Neutrophil (primary cell): Measurements from ENCODE around the gene IRX1.

ENCODE experiments used
- H3K27ac ChIP-seq: fragments of 200-600 bp; sonication (generic); 2 replicates; pipeline ENCODE4 v1.5.1; 2016; ENCODE audit warnings: mild to moderate bottlenecking, moderate library complexity
- H3K27me3 ChIP-seq: fragments of 200-600 bp; sonication (generic); 2 replicates; pipeline ENCODE4 v1.6.0; 2016; ENCODE audit warnings: mild to moderate bottlenecking
- H3K36me3 ChIP-seq: fragments of 200-600 bp; sonication (generic); 2 replicates; pipeline ENCODE4 v1.5.1; 2017
- H3K4me1 ChIP-seq, 2 experiments: fragments of 200-600 bp in 1 of 2; sonication (generic) in 1 of 2; 1 replicate in 1 of 2; 2 replicates in 1 of 2; pipeline versions ENCODE4 v1.5.1 to v1.6.1; 2013 to 2016; ENCODE audit warnings: low read depth in 1 of 2, low read length in 1 of 2, mild to moderate bottlenecking in 1 of 2, moderate library complexity in 1 of 2; ENCODE audit not compliant: control insufficient read depth in 1 of 2, insufficient read depth in 1 of 2
- H3K4me3 ChIP-seq, 2 experiments: fragments of 200-600 bp in 1 of 2; sonication (generic) in 1 of 2; 1 replicate in 1 of 2; 2 replicates in 1 of 2; pipeline ENCODE4 v1.5.1; 2013 to 2016; ENCODE audit warnings: low read depth in 1 of 2, low read length in 1 of 2, mild to moderate bottlenecking in 1 of 2, moderate library complexity in 1 of 2
- H3K9me3 ChIP-seq: fragments of 200-600 bp; sonication (generic); 2 replicates; pipeline ENCODE4 v1.5.1; 2016
- CTCF ChIP-seq: fragments of 200-600 bp; sonication (generic); IDR thresholded peaks from 2 replicates; pipeline ENCODE4 v1.5.1; 2016; ENCODE audit warnings: antibody characterized with exemption

IRX1 gene

GRCh38 chr5:3595006-3595961 is at the start of gene IRX1:
TSS of gene IRX1 (plus strand) at chr5:3595832. CDS start at chr5:3596106, 274 bp downstream.
- H3K4me1 ChIP-seq = no peaks in the 10 kb centered on the region
- H3K27ac ChIP-seq = no peak within 1 kb of the TSS
- peaks cover 100% of the 10 kb centered on the region for H3K27me3 ChIP-seq
- TF ChIP-seq CTCF = no peak
- H3K4me3 ChIP-seq = no peak within 1 kb of the TSS
- H3K9me3 ChIP-seq = no peaks in the 10 kb centered on the region
- H3K36me3 ChIP-seq = no peaks in the 10 kb centered on the region

GRCh38 chr5:3546028-3546427 is 49.6 kb upstream of the IRX1 start:
- no peak overlapping the region for H3K4me3 ChIP-seq
- H3K36me3 ChIP-seq = no peaks in the 10 kb centered on the region
- no peak overlapping the region for H3K27ac ChIP-seq
- TF ChIP-seq CTCF = no peak
- no peaks in the 10 kb centered on the region for H3K9me3 ChIP-seq
- H3K27me3 ChIP-seq = no peaks in the 10 kb centered on the region
- no peaks in the 10 kb centered on the region for H3K4me1 ChIP-seq

DNA sequence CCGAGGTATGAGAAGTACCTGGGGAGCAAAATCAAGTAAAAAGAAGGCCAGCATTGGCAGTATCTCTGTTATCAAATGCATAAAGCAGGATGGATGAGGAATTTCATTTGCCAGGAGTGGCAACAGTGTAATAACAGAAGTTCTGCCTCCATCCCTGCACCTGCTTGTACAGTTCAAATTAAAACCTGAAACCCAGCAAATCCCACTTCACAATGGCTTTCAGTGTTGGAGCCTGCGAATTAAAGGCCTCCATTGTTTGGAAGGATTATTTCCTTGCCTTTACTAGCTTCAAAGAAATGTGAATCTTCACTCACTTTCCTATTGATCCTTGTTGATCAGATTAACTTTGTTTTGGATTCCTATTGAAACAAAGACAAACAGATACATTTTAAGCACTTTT is 31.5 kb upstream of the IRX1 start:
- no peak for TF ChIP-seq CTCF
- Histone ChIP-seq H3K27ac (no peak overlapping the region), H3K4me1 (no peaks in the 10 kb centered on the region), H3K36me3 (no peaks in the 10 kb centered on the region), H3K27me3 (no peaks in the 10 kb centered on the region), H3K4me3 (no peak overlapping the region), H3K9me3 (no peaks in the 10 kb centered on the region)

GRCh38 chr5:3564827-3565518 is 30.7 kb upstream of the IRX1 start:
- Histone ChIP-seq H3K27ac (no peak overlapping the region), H3K36me3 (no peaks in the 10 kb centered on the region), H3K27me3 (no peaks in the 10 kb centered on the region), H3K4me1 (no peaks in the 10 kb centered on the region), H3K9me3 (no peaks in the 10 kb centered on the region), H3K4me3 (no peak overlapping the region)
- TF ChIP-seq CTCF = no peak

DNA sequence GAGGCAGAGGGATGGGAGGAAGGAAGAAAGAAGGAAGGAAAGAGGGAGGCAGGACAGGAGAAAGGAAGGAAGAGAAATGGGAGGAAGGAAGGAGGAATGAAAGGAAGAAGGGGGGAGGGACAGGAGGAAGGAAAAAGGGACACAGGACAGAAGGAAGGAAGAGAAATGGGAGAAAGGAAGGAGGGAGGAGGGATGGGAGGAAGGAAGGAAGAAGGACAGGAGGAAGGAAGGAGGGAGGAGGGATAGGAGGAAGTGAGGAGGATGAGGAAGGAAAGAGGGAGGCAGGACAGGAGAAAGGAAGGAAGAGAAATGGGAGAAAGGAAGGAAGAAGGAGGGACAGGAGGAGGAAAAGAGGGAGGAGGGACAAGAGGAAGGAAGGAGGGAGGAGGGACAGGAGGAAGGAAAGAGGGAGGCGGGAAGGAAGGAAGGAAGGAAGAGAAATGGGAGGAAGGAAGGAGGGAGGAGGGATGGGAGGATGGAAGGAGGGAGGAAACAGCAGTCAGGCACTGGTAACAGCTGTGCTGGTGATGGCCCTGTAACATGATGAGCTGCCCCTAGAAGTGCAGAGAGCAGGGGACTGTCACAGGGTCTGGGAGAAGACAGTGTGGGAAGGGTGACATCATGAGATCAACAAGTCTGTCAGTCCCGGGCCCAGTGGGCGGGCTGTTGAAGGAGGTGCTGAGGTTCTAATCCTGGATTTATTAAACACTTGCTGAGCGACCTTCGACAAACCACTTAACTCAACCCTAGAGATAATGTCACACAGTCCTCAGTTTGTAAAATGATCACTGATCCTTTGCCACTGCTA is 10.7 kb upstream of the IRX1 start:
- H3K4me3 ChIP-seq = no peak overlapping the region
- H3K27ac ChIP-seq = no peak overlapping the region
- no peaks in the 10 kb centered on the region for H3K36me3 ChIP-seq
- no peaks in the 10 kb centered on the region for H3K9me3 ChIP-seq
- no peak for TF ChIP-seq CTCF
- H3K27me3 ChIP-seq = peaks cover 53% of the 10 kb centered on the region
- H3K4me1 ChIP-seq = no peaks in the 10 kb centered on the region
